Liver (tissue), 3 donors: ENCODE results near the gene GLUD1.

Experiments used
- ATF3 ChIP-seq: IDR thresholded peaks from 2 replicates; pipeline ENCODE4 v1.6.1; 2016; ENCODE audit warnings: antibody characterized with exemption
- CTCF ChIP-seq: fragments of 150-350 bp; IDR thresholded peaks from 2 replicates; pipeline ENCODE4 v1.5.1; 2017; ENCODE audit warnings: improper control_type of control experiment, low read depth, low read length; ENCODE audit not compliant: missing input control
- RAD21 ChIP-seq, 2 donors: IDR thresholded peaks; 2 replicates each; pipeline ENCODE4 v1.6.1; 2016; ENCODE audit warnings: antibody characterized with exemption in 2 of 2, mild to moderate bottlenecking in 2 of 2
- TAF1 ChIP-seq: conservative IDR thresholded peaks from 2 replicates; pipeline ENCODE4 v1.6.1; 2016; ENCODE audit warnings: antibody characterized with exemption, mild to moderate bottlenecking
- YY1 ChIP-seq: IDR thresholded peaks from 2 replicates; pipeline ENCODE4 v1.6.1; 2016; ENCODE audit warnings: antibody characterized with exemption, mild to moderate bottlenecking
- ZBTB33 ChIP-seq: IDR thresholded peaks from 2 replicates; pipeline ENCODE4 v1.6.1; 2016; ENCODE audit warnings: antibody characterized with exemption
- donor health status: healthy.
- donor health status: healthy.

GRCh38 chr10:87066178-87066577 lies 28.5 kb downstream of the GLUD1 start:
- no peak for TF ChIP-seq CTCF
- TF ChIP-seq ZBTB33 = no peak
- no peak for TF ChIP-seq TAF1
- no peak for TF ChIP-seq RAD21 (IDR thresholded peaks at IDR 0.05)
- TF ChIP-seq ATF3 = no peak
- TF ChIP-seq YY1 = no peak
